ENCODE data around the gene METTL25.

Gene METTL25

DNA sequence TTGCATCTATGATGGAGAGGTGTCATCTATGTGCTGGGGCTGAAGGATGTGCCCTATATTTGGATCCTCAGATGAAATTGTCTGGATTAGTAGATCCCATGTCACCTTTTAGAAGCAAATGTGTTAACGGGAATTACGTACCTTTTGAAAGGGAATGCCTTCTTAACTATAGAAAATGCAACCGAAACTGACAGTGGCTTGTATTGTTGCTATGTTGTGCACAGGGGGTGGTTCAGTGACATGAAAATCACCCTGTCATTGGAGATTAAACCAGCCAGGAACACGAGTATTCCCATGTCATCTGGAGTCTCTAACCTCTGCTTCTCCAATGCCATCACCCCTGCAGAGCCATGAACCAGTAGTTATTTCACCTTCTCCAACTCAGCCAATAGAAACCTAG lies 110.2 kb downstream of the METTL25 start:
- no peaks in the 10 kb centered on the region for H4K20me1 ChIP-seq (ENCODE audit: insufficient read depth, low read length)
- H3F3A ChIP-seq (ENCODE audit: insufficient read depth, low read length): no peaks in the 10 kb centered on the region
- H3K4me2 ChIP-seq (ENCODE audit: low read depth, low read length): peak overlapping the region; percentile 68
- no peaks in the 10 kb centered on the region for H3K9me3 ChIP-seq (replicated peaks; ENCODE audit: insufficient read depth, low read length)
- peak; percentile 58 for DNase-seq
- peak overlapping the region; percentile 29 for H2AFZ ChIP-seq (ENCODE audit: low read length)
- no peaks in the 10 kb centered on the region for H3K9me2 ChIP-seq (replicated peaks; ENCODE audit: insufficient read depth, low read length)
- H3K79me2 ChIP-seq (ENCODE audit: low read length): no peaks in the 10 kb centered on the region
- peaks cover 9% of the 10 kb centered on the region for H3K4me1 ChIP-seq (ENCODE audit: low read length)
- H3K9ac ChIP-seq (ENCODE audit: low read length): no peak overlapping the region
- no peaks in the 10 kb centered on the region for H3K36me3 ChIP-seq (replicated peaks; ENCODE audit: insufficient read depth, low read length)
- TF ChIP-seq EZH2phosphoT487 (IDR thresholded peaks at IDR 0.05; ENCODE audit: low read length) (no peak), EZH2 (optimal IDR thresholded peaks at IDR 0.05; ENCODE audit: low read depth, low read length) (no peak)
- TF ChIP-seq, protein P1, sequence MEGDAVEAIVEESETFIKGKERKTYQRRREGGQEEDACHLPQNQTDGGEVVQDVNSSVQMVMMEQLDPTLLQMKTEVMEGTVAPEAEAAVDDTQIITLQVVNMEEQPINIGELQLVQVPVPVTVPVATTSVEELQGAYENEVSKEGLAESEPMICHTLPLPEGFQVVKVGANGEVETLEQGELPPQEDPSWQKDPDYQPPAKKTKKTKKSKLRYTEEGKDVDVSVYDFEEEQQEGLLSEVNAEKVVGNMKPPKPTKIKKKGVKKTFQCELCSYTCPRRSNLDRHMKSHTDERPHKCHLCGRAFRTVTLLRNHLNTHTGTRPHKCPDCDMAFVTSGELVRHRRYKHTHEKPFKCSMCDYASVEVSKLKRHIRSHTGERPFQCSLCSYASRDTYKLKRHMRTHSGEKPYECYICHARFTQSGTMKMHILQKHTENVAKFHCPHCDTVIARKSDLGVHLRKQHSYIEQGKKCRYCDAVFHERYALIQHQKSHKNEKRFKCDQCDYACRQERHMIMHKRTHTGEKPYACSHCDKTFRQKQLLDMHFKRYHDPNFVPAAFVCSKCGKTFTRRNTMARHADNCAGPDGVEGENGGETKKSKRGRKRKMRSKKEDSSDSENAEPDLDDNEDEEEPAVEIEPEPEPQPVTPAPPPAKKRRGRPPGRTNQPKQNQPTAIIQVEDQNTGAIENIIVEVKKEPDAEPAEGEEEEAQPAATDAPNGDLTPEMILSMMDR (IDR thresholded peaks at IDR 0.05; ENCODE audit: low read length): no peak
- H3K27me3 ChIP-seq (replicated peaks; ENCODE audit: insufficient read depth, low read length): no peaks in the 10 kb centered on the region
- peak overlapping the region; percentile 36 for H3K4me3 ChIP-seq (ENCODE audit: low read length)
- H3K27ac ChIP-seq (ENCODE audit: low read length): no peak overlapping the region

DNA sequence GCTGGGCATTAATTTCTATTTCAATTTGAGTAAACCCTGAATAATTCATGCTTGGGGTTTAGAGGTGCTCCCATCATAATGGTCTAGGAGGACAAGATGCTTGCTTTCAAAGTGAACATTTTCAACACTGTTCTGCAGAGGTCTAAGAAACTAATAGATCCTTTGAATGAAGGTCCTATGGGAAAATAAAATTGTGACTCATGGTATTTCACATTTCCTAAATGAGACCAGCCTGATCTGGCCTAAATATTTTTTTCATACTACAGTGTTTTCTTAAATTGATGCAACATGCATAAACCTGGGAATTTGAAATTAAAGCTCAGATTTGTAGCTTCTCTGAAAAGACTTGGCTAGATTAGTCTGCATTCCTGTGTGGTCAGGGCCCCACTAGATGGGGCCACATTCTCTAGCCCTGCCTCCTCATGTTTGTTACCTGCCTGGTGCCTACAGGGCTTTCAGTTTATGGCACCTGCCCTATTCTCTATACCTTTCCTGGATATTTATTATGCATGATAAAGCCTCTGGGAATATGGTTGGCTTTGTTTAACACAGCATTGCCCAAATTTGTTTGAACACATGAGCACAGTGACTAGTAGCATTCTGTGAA lies 112.7 kb downstream of the METTL25 start:
- no peak overlapping the region for H3K4me2 ChIP-seq (ENCODE audit: low read depth, low read length)
- H3K4me3 ChIP-seq (ENCODE audit: low read length): no peak overlapping the region
- H3K9ac ChIP-seq (ENCODE audit: low read length): no peak overlapping the region
- H3K27ac ChIP-seq (ENCODE audit: low read length): no peak overlapping the region
- H3K36me3 ChIP-seq (replicated peaks; ENCODE audit: insufficient read depth, low read length): no peaks in the 10 kb centered on the region
- no peaks in the 10 kb centered on the region for H3K9me2 ChIP-seq (replicated peaks; ENCODE audit: insufficient read depth, low read length)
- no peak for DNase-seq
- no peaks in the 10 kb centered on the region for H4K20me1 ChIP-seq (ENCODE audit: insufficient read depth, low read length)
- peaks cover 9% of the 10 kb centered on the region for H3K4me1 ChIP-seq (ENCODE audit: low read length)
- no peaks in the 10 kb centered on the region for H3K79me2 ChIP-seq (ENCODE audit: low read length)
- H3K9me3 ChIP-seq (replicated peaks; ENCODE audit: insufficient read depth, low read length): no peaks in the 10 kb centered on the region
- no peaks in the 10 kb centered on the region for H3F3A ChIP-seq (ENCODE audit: insufficient read depth, low read length)
- H3K27me3 ChIP-seq (replicated peaks; ENCODE audit: insufficient read depth, low read length): no peaks in the 10 kb centered on the region
- TF ChIP-seq, protein P1 (IDR thresholded peaks at IDR 0.05; ENCODE audit: low read length): no peak
- no peak for TF ChIP-seq EZH2phosphoT487 (IDR thresholded peaks at IDR 0.05; ENCODE audit: low read length)
- no peak for TF ChIP-seq EZH2 (optimal IDR thresholded peaks at IDR 0.05; ENCODE audit: low read depth, low read length)
- H2AFZ ChIP-seq (ENCODE audit: low read length): no peak overlapping the region

- H3K9ac ChIP-seq (ENCODE audit: low read length): no peak overlapping the region
- H3K27me3 ChIP-seq (replicated peaks; ENCODE audit: insufficient read depth, low read length): no peaks in the 10 kb centered on the region
Measured at GRCh38 chr12:82473111-82473754, 114.9 kb downstream of the METTL25 start.

More at GRCh38 chr12:82473111-82473754, 114.9 kb downstream of the METTL25 start:
- Histone ChIP-seq H3K36me3 (replicated peaks; ENCODE audit: insufficient read depth, low read length) (no peaks in the 10 kb centered on the region), H3K4me2 (ENCODE audit: low read depth, low read length) (no peak overlapping the region), H3K4me1 (ENCODE audit: low read length) (peaks cover 7% of the 10 kb centered on the region), H4K20me1 (ENCODE audit: insufficient read depth, low read length) (no peaks in the 10 kb centered on the region), H3K79me2 (ENCODE audit: low read length) (no peaks in the 10 kb centered on the region), H3F3A (ENCODE audit: insufficient read depth, low read length) (no peaks in the 10 kb centered on the region), H3K9me2 (replicated peaks; ENCODE audit: insufficient read depth, low read length) (no peaks in the 10 kb centered on the region), H3K27ac (ENCODE audit: low read length) (no peak overlapping the region), H3K4me3 (ENCODE audit: low read length) (no peak overlapping the region), H3K9me3 (replicated peaks; ENCODE audit: insufficient read depth, low read length) (no peaks in the 10 kb centered on the region), H2AFZ (ENCODE audit: low read length) (no peak overlapping the region)
- TF ChIP-seq EZH2phosphoT487 (IDR thresholded peaks at IDR 0.05; ENCODE audit: low read length) (no peak), EZH2 (optimal IDR thresholded peaks at IDR 0.05; ENCODE audit: low read depth, low read length) (no peak)
- TF ChIP-seq, protein P1 (IDR thresholded peaks at IDR 0.05; ENCODE audit: low read length): no peak
- DNase-seq: no peak
